ENCODE data around the gene VAC14. TPM values are rescaled to one million over a fixed set of nuclear protein-coding genes. Genes with fewer than 3 reads are reported as not detected.

Gene VAC14
- total RNA-seq, 2 donors from 2014 or later, result 22.1 to 26.5 TPM

- no peaks in the 10 kb centered on the region for H3K36me3 ChIP-seq
- no peak for DNase-seq (ENCODE audit: low spot score)
- H3K9me3 ChIP-seq, result no peaks in the 10 kb centered on the region
- no peaks in the 10 kb centered on the region for H3K27me3 ChIP-seq
- TF ChIP-seq CTCF (IDR thresholded peaks at IDR 0.05), result no peak
- H3K4me3 ChIP-seq, result no peak overlapping the region
- peaks cover 0 to 10% of the 10 kb centered on the region in 2 donors for H3K4me1 ChIP-seq
- H3K27ac ChIP-seq, result no peak overlapping the region
Measured at GRCh38 chr16:70656065-70656711, 144.8 kb downstream of the VAC14 start.

- H3K27ac ChIP-seq, result peak overlapping the region in 1 of 2 donors; percentile 43
- peak; percentile 91 to 92 for TF ChIP-seq CTCF (IDR thresholded peaks at IDR 0.05)
- H3K9me3 ChIP-seq, result no peaks in the 10 kb centered on the region
- H3K36me3 ChIP-seq, result no peaks in the 10 kb centered on the region
- peak overlapping the region in 1 of 2 donors; percentile 36 for H3K4me3 ChIP-seq
- no peaks in the 10 kb centered on the region for H3K27me3 ChIP-seq
- H3K4me1 ChIP-seq, result peaks cover 0 to 10% of the 10 kb centered on the region in 2 donors
- DNase-seq (ENCODE audit: low spot score), result peak; percentile 92
Measured at GRCh38 chr16:70653809-70654771, 146.9 kb downstream of the VAC14 start.

- Histone ChIP-seq H3K36me3 (no peaks in the 10 kb centered on the region), H3K27ac (no peak overlapping the region), H3K4me3 (no peak overlapping the region), H3K4me1 (peaks cover 0 to 10% of the 10 kb centered on the region in 2 donors), H3K9me3 (no peaks in the 10 kb centered on the region), H3K27me3 (no peaks in the 10 kb centered on the region)
- DNase-seq (ENCODE audit: low spot score), result no peak
- no peak for TF ChIP-seq CTCF (IDR thresholded peaks at IDR 0.05)
Measured at GRCh38 chr16:70653406-70653805, 147.6 kb downstream of the VAC14 start.

- no peaks in the 10 kb centered on the region for H3K36me3 ChIP-seq
- H3K27me3 ChIP-seq, result no peaks in the 10 kb centered on the region
- no peak for DNase-seq (ENCODE audit: low spot score)
- no peaks in the 10 kb centered on the region for H3K9me3 ChIP-seq
- TF ChIP-seq CTCF (IDR thresholded peaks at IDR 0.05), result no peak
- no peak overlapping the region for H3K4me3 ChIP-seq
- H3K4me1 ChIP-seq, result peaks cover 0 to 10% of the 10 kb centered on the region in 2 donors
- no peak overlapping the region for H3K27ac ChIP-seq
Measured at GRCh38 chr16:70652322-70652721, 148.6 kb downstream of the VAC14 start.

GRCh38 chr16:70651524-70651923 lies 149.4 kb downstream of the VAC14 start:
- Histone ChIP-seq H3K27ac (no peak overlapping the region), H3K4me3 (no peak overlapping the region), H3K27me3 (no peaks in the 10 kb centered on the region), H3K9me3 (no peaks in the 10 kb centered on the region), H3K36me3 (no peaks in the 10 kb centered on the region), H3K4me1 (peaks cover 0 to 16% of the 10 kb centered on the region in 2 donors)
- TF ChIP-seq CTCF (IDR thresholded peaks at IDR 0.05), result no peak
- DNase-seq (ENCODE audit: low spot score), result no peak

Measured in right atrium auricular region (tissue), 2 donors.